ENCODE data around the gene C6orf120. TPM values are rescaled to one million over a fixed set of nuclear protein-coding genes. Genes with fewer than 3 reads are reported as not detected.
A peak's percentile ranks its signal among the peaks of the same experiment; 100 is the strongest.

The C6orf120 gene
- total and polyA plus RNA-seq, 9 of the 15 experiments (the other 6 are each of a cell fraction or from before 2014, with no cell fraction given): 7.7 to 44.9 (median 34.8) TPM

- TF ChIP-seq, protein P1, sequence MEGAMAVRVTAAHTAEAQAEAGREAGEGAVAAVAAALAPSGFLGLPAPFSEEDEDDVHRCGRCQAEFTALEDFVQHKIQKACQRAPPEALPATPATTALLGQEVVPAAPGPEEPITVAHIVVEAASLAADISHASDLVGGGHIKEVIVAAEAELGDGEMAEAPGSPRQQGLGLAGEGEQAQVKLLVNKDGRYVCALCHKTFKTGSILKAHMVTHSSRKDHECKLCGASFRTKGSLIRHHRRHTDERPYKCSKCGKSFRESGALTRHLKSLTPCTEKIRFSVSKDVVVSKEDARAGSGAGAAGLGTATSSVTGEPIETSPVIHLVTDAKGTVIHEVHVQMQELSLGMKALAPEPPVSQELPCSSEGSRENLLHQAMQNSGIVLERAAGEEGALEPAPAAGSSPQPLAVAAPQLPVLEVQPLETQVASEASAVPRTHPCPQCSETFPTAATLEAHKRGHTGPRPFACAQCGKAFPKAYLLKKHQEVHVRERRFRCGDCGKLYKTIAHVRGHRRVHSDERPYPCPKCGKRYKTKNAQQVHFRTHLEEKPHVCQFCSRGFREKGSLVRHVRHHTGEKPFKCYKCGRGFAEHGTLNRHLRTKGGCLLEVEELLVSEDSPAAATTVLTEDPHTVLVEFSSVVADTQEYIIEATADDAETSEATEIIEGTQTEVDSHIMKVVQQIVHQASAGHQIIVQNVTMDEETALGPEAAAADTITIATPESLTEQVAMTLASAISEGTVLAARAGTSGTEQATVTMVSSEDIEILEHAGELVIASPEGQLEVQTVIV (CRISPR knock-in tag; IDR thresholded peaks at IDR 0.05; ENCODE audit: borderline replicate concordance): peak; percentile 88
- no peak for TF ChIP-seq ZNF174 (CRISPR knock-in tag; IDR thresholded peaks at IDR 0.05)
- no peak for TF ChIP-seq MAFK (IDR thresholded peaks at IDR 0.05; ENCODE audit: low read length)
- TF ChIP-seq, protein P2, sequence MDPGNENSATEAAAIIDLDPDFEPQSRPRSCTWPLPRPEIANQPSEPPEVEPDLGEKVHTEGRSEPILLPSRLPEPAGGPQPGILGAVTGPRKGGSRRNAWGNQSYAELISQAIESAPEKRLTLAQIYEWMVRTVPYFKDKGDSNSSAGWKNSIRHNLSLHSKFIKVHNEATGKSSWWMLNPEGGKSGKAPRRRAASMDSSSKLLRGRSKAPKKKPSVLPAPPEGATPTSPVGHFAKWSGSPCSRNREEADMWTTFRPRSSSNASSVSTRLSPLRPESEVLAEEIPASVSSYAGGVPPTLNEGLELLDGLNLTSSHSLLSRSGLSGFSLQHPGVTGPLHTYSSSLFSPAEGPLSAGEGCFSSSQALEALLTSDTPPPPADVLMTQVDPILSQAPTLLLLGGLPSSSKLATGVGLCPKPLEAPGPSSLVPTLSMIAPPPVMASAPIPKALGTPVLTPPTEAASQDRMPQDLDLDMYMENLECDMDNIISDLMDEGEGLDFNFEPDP (CRISPR knock-in tag; IDR thresholded peaks at IDR 0.05): no peak
- TF ChIP-seq NCOA2 (IDR thresholded peaks at IDR 0.05; ENCODE audit: partially characterized antibody in 2 of 2): no peak
- peak; percentile 97 for TF ChIP-seq ETV5 (CRISPR knock-in tag; IDR thresholded peaks at IDR 0.05; ENCODE audit: low read depth)
- TF ChIP-seq NRF1 (conservative IDR thresholded peaks at IDR 0.05 in 1 of 2, IDR thresholded peaks at IDR 0.05 in 1 of 2): peak; percentile 75 to 81
- TF ChIP-seq ZNF316 (IDR thresholded peaks at IDR 0.05): peak; percentile 19; the same call in 1 of the 2 replicates
- TF ChIP-seq MTA2 (IDR thresholded peaks at IDR 0.05; ENCODE audit: low read depth): no peak
- no peak for TF ChIP-seq E2F5 (CRISPR knock-in tag; IDR thresholded peaks at IDR 0.05)
- TF ChIP-seq E2F1 (CRISPR knock-in tag; IDR thresholded peaks at IDR 0.05): peak; percentile 81
- TF ChIP-seq ZNF584 (CRISPR knock-in tag; IDR thresholded peaks at IDR 0.05; ENCODE audit: low read depth): no peak
- no peak for TF ChIP-seq CBX2 (IDR thresholded peaks at IDR 0.05; ENCODE audit: insufficient read depth, low read length, poor library complexity, severe bottlenecking)
- no peak for TF ChIP-seq ZNF12 (CRISPR knock-in tag; IDR thresholded peaks at IDR 0.05)
- TF ChIP-seq HNRNPL (IDR thresholded peaks at IDR 0.05; ENCODE audit: low read depth, low read length): peak; percentile 100
- TF ChIP-seq HNRNPH1 (optimal IDR thresholded peaks at IDR 0.05; ENCODE audit: low read depth, low read length): no peak
- TF ChIP-seq, protein P3, sequence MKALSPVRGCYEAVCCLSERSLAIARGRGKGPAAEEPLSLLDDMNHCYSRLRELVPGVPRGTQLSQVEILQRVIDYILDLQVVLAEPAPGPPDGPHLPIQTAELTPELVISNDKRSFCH (CRISPR knock-in tag; IDR thresholded peaks at IDR 0.05): no peak
- TF ChIP-seq, protein P3 (tag; IDR thresholded peaks at IDR 0.05): peak; percentile 15; the same call in 1 of the 2 replicates
- TF ChIP-seq ELK3 (CRISPR knock-in tag; IDR thresholded peaks at IDR 0.05): no peak
- TF ChIP-seq PPARD (CRISPR knock-in tag; IDR thresholded peaks at IDR 0.05): no peak
Observed at GRCh38 chr6:169701954-169702839, at the start of gene C6orf120, which contains the start of gene WDR27 (continued).

Data from K562 (cell line).